ENCODE data around the gene GNG5.

DNA sequence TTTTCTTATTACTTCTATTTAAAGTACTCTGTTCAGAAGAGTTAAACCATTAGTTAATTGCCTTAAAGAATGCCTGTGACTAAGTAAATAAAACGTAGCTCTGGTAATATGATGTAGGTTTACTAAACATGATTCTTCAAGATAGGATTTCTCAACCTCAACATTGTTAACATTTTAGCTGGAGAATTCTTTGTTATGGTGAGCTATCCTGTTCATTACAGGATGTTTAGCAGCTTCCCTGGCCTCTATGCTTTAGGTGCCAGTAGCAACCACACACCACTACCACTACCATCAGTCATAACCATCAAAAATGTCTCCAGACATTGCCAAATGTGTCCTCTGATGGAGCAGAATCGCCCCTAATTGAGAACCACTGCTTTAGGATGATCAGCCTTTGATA lies 16.6 kb downstream of the GNG5 start:
- TF ChIP-seq, protein P1, sequence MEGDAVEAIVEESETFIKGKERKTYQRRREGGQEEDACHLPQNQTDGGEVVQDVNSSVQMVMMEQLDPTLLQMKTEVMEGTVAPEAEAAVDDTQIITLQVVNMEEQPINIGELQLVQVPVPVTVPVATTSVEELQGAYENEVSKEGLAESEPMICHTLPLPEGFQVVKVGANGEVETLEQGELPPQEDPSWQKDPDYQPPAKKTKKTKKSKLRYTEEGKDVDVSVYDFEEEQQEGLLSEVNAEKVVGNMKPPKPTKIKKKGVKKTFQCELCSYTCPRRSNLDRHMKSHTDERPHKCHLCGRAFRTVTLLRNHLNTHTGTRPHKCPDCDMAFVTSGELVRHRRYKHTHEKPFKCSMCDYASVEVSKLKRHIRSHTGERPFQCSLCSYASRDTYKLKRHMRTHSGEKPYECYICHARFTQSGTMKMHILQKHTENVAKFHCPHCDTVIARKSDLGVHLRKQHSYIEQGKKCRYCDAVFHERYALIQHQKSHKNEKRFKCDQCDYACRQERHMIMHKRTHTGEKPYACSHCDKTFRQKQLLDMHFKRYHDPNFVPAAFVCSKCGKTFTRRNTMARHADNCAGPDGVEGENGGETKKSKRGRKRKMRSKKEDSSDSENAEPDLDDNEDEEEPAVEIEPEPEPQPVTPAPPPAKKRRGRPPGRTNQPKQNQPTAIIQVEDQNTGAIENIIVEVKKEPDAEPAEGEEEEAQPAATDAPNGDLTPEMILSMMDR (IDR thresholded peaks at IDR 0.05; ENCODE audit: low read depth, low read length), result no peak
- no peak for TF ChIP-seq EZH2phosphoT487 (IDR thresholded peaks at IDR 0.05; ENCODE audit: low read depth)
